PC-9 (cell line): ENCODE measurements around the gene FGF22.

Source experiments
- CTCF ChIP-seq: fragments of 200-600 bp; sonication (generic); conservative IDR thresholded peaks from 2 replicates; pipeline ENCODE4 v1.6.1; 2017; ENCODE audit warnings: mixed run types, antibody characterized with exemption, mild to moderate bottlenecking, moderate library complexity
- EZH2 ChIP-seq: fragments of 200-600 bp; sonication (generic); IDR thresholded peaks from 2 replicates; pipeline ENCODE4 v1.8.0; 2017; ENCODE audit warnings: antibody characterized with exemption, low read depth

GRCh38 chr19:661427-662196 is 21.9 kb downstream of the FGF22 start:
- no peak for TF ChIP-seq CTCF
- TF ChIP-seq EZH2: no peak
